Stomach (tissue), 9 donors: ENCODE results near the gene DTWD1. TPM values are rescaled to one million over a fixed set of nuclear protein-coding genes. Genes with fewer than 3 reads are reported as not detected.

Source experiments
- DNase-seq, 2 donors: peaks; one replicate each; pipeline versions ENCODE4 v3.0.0 to v3.0.0-alpha.2; 2013 to 2019
- H3K27ac ChIP-seq, 5 donors: fragments of 200-600 bp in 4 of 5; sonication (generic) in 4 of 5; one replicate each; pipeline ENCODE4 v1.5.1; 2013 to 2019; ENCODE audit warnings: mild to moderate bottlenecking in 1 of 5, moderate library complexity in 1 of 5
- H3K27me3 ChIP-seq, 3 donors: fragments of 200-600 bp; sonication (generic); one replicate each; pipeline ENCODE4 v1.5.1; 2017 to 2019; ENCODE audit warnings: mixed run types in 1 of 3
- H3K36me3 ChIP-seq, 4 donors: fragments of 200-600 bp; sonication (generic); 1 replicate in 3 of 4; 2 replicates in 1 of 4; pipeline ENCODE4 v1.5.1; 2016 to 2019
- H3K4me1 ChIP-seq, 4 donors: fragments of 200-600 bp; sonication (generic); one replicate each; pipeline ENCODE4 v1.5.1; 2016 to 2019
- H3K4me3 ChIP-seq, 4 donors: fragments of 200-600 bp; sonication (generic) in 3 of 4; one replicate each; pipeline ENCODE4 v1.5.1; 2016 to 2019; ENCODE audit warnings: mild to moderate bottlenecking in 1 of 4
- H3K9me3 ChIP-seq, 4 donors: fragments of 200-600 bp; sonication (generic); one replicate each; pipeline ENCODE4 v1.5.1; 2016 to 2019
- CTCF ChIP-seq, 7 experiments: fragments of 450-650 bp in 4 of 7; fragments of 200-600 bp in 3 of 7; sonication (generic) in 3 of 7; IDR thresholded peaks; one replicate each; pipeline ENCODE4 v1.5.1; 2016 to 2019; ENCODE audit warnings: antibody characterized with exemption in 7 of 7, control low read depth in 2 of 7, mild to moderate bottlenecking in 1 of 7
- EP300 ChIP-seq: sonication (generic); formaldehyde crosslinking; IDR thresholded peaks from one replicate; pipeline ENCODE4 v1.6.1; 2017; ENCODE audit warnings: antibody characterized with exemption
- POLR2A ChIP-seq, 4 donors: fragments of 450-650 bp; IDR thresholded peaks; one replicate each; pipeline ENCODE4 v1.6.1; 2016; ENCODE audit warnings: antibody characterized with exemption in 4 of 4, control low read depth in 2 of 4, mild to moderate bottlenecking in 1 of 4, moderate library complexity in 1 of 4
- POLR2AphosphoS5 ChIP-seq, 3 donors: sonication (generic); formaldehyde crosslinking; IDR thresholded peaks; one replicate each; pipeline ENCODE4 v1.6.1; 2016; ENCODE audit warnings: antibody characterized with exemption in 3 of 3
- WGBS, 5 donors: extraction: QIAGEN DNeasy Blood & Tissue Kit in 3 of 5; methylation state at CpG; one replicate each; pipeline versions ENCODE4 v1.1.5 to v1.1.7; 2013 to 2018; 5-methylcytosine and 5-hydroxymethylcytosine counted together
- intact Hi-C: fragments of 100-400 bp; cut with DNase I; formaldehyde crosslinking; loops from one replicate; pipeline ENCODE4 v1.15.1; 2023; ENCODE audit warnings: low total_unique reads
- polyA plus RNA-seq, 3 donors: library from polyadenylated mRNA; stranded (reverse); fragments of 200-250 nt; gene quantifications; one replicate each; pipeline ENCODE4 v1.2.3, GENCODE V29; 2013
- total RNA-seq, 5 donors: library from RNA; depleted of rRNA; stranded (reverse); fragments of >200 nt; gene quantifications; one replicate each; pipeline versions ENCODE4 v1.1.0 to v1.2.3, GENCODE V29; 2014 to 2016
- donor health status: healthy with polysubstance abuse.
- donor health status: Bipolar disorder and iron deficiency.
- donor health status: healthy.

The DTWD1 gene
- total and polyA plus RNA-seq, 8 donors, result 2.9 to 45.0 (median 17.8) TPM

DNA sequence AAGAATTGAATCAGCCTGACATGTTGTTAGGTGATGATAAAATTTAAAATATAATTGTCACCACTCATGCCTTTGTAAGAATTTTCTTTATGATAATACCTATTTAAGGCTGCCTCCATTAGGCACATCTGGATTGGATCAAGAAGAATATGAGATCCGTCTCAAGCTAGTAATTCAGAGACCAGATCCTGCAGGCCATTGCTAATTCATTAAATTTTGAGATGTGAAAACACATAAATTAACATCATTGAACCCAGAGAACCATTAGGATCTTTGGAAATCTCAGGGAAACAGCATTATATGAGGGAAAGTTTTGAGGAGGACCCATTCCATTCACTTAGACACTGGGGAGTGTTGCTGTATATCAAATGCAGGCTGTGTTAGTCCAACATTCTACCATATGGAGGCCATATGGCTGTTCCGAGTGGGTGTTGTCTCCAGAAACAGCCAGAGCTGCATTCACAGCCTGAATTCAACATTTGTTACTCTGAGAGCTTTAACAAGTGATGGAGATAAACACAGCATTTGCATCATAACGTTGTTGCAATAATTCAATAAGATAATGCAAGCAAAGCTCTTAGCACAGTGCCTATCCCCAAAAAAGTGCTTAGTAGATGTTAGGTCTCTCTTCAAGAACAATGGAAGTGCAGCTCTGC, 67.4 kb downstream of the DTWD1 start:
- TF ChIP-seq CTCF (IDR thresholded peaks at IDR 0.05) (no peak), EP300 (no peak), POLR2A (IDR thresholded peaks at IDR 0.05) (no peak), POLR2AphosphoS5 (IDR thresholded peaks at IDR 0.05) (no peak)
- peak in 1 of 2 donors; percentile 35 for DNase-seq
- Histone ChIP-seq H3K4me3 (no peak overlapping the region), H3K36me3 (no peaks in the 10 kb centered on the region), H3K4me1 (no peaks in the 10 kb centered on the region), H3K27ac (no peak overlapping the region), H3K27me3 (no peaks in the 10 kb centered on the region), H3K9me3 (no peaks in the 10 kb centered on the region)
- intact Hi-C loops, result no loop called here
- 71 to 80% (median 77%) methylated on average over 3 of the region's 3 CpGs for WGBS, 5 donors

- no peaks in the 10 kb centered on the region for H3K9me3 ChIP-seq
These were observed 71.8 kb downstream of the DTWD1 start for GRCh38 chr15:49692514-49693090.

DNA sequence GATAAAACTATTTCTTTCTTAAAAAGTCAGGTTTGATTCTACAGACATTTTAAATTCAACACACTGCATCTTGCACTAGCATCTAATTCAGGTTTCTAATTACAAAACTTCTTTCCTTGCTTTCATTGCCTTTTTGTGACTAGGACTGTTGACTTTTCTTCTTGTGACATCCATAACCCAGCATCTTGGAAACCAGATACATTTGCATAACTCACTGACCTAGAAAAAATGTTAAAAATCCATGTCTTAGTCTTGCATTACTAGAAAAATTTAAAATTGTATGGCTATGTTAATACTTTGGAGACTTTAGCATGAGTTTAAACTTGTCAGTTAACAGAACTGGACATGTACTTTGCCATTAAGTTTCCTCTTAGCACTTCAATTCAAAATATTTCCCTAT, 72.7 kb downstream of the DTWD1 start:
- TF ChIP-seq EP300, result no peak
- no peak for TF ChIP-seq CTCF (IDR thresholded peaks at IDR 0.05)
- no peak for TF ChIP-seq POLR2A (IDR thresholded peaks at IDR 0.05)
- no peak for TF ChIP-seq POLR2AphosphoS5 (IDR thresholded peaks at IDR 0.05)
- Histone ChIP-seq H3K4me3 (no peak overlapping the region), H3K27ac (no peak overlapping the region), H3K9me3 (no peaks in the 10 kb centered on the region), H3K36me3 (no peaks in the 10 kb centered on the region), H3K4me1 (no peaks in the 10 kb centered on the region), H3K27me3 (no peaks in the 10 kb centered on the region)
- intact Hi-C loops, result no loop called here
- DNase-seq, result no peak

More at GRCh38 chr15:49692514-49693090, 71.8 kb downstream of the DTWD1 start:
- DNase-seq, result no peak
- Histone ChIP-seq H3K36me3 (no peaks in the 10 kb centered on the region), H3K27me3 (no peaks in the 10 kb centered on the region), H3K27ac (no peak overlapping the region), H3K4me3 (no peak overlapping the region), H3K4me1 (no peaks in the 10 kb centered on the region)
- intact Hi-C loops, result no loop called here
- WGBS, 5 donors, result 40 to 72% (median 64%) methylated on average over 2 of the region's 2 CpGs
- no peak for TF ChIP-seq POLR2A (IDR thresholded peaks at IDR 0.05)
- TF ChIP-seq CTCF (IDR thresholded peaks at IDR 0.05), result no peak
- no peak for TF ChIP-seq POLR2AphosphoS5 (IDR thresholded peaks at IDR 0.05)
- TF ChIP-seq EP300, result no peak

DNA sequence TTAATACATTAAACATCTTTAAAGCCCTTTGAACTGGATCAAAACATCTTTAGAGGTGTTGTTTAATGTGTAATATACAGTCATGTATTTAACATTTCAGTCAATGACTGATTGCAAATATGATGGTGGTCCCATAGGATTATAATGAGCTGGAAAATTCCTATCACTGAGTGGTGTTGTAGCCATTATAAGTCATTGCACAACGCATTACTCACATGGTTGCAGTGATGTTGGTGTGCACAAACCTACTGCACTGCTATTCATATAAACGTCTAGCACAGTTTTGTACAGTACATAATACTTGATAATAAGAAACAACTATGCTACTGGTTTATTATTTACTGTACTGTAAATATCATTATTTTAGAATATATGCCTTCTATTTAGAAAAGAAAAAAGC, 75.6 kb downstream of the DTWD1 start:
- Histone ChIP-seq H3K4me3 (no peak overlapping the region), H3K27ac (no peak overlapping the region), H3K9me3 (no peaks in the 10 kb centered on the region), H3K27me3 (no peaks in the 10 kb centered on the region), H3K36me3 (no peaks in the 10 kb centered on the region), H3K4me1 (no peaks in the 10 kb centered on the region)
- WGBS, 5 donors, result 78 to 84% (median 82%) methylated on average over 2 of the region's 2 CpGs
- intact Hi-C loops, result no loop called here
- TF ChIP-seq POLR2AphosphoS5 (IDR thresholded peaks at IDR 0.05) (no peak), EP300 (no peak), POLR2A (IDR thresholded peaks at IDR 0.05) (no peak), CTCF (IDR thresholded peaks at IDR 0.05) (no peak)
- DNase-seq, result no peak
